H1 (cell line): Measurements from ENCODE around the gene ZNF629. TPM values are rescaled to one million over a fixed set of nuclear protein-coding genes. Genes with fewer than 3 reads are reported as not detected.

Experiments used
- CTCF ChIA-PET: fragments of 300-600 bp; sonication (Branson Sonifier 250); formaldehyde crosslinking; loops from one replicate; lab custom pipeline; 2021; ENCODE audit not compliant: partially characterized antibody; lab: Charles Lee
- POLR2A ChIA-PET: fragments of 300-600 bp; sonication (Branson Sonifier 250); formaldehyde crosslinking; loops from one replicate; lab custom pipeline; 2021; ENCODE audit warnings: inconsistent platforms; ENCODE audit not compliant: partially characterized antibody; lab: Charles Lee
- DNase-seq, 2 experiments: peaks; one replicate each; pipeline versions ENCODE4 v3.0.0 to v3.0.0-alpha.2; 2010 to 2022; ENCODE audit warnings: low spot score in 2 of 2, low read depth in 1 of 2, mixed read lengths in 1 of 2
- FAIRE-seq: peaks from 2 replicates; lab custom pipeline; 2011; peaks lifted over from hg19 to GRCh38; lab: Jason Lieb, UNC
- H2AFZ ChIP-seq: 2 replicates; pipeline ENCODE4 v1.8.1; 2012; ENCODE audit warnings: low read length, inconsistent platforms
- H2AK5ac ChIP-seq: 2 replicates; pipeline ENCODE4 v1.6.1; 2013; ENCODE audit warnings: low read depth, low read length
- H2BK120ac ChIP-seq: replicated peaks from 2 replicates; pipeline ENCODE3; 2013; ENCODE audit warnings: low read depth, low read length, inconsistent platforms
- H2BK12ac ChIP-seq: 2 replicates; pipeline ENCODE4 v1.6.1; 2013; ENCODE audit warnings: low read depth, low read length
- H2BK15ac ChIP-seq: 2 replicates; pipeline ENCODE4 v1.6.1; 2013; ENCODE audit warnings: low read length
- H2BK20ac ChIP-seq: 2 replicates; pipeline ENCODE4 v1.6.1; 2013; ENCODE audit warnings: low read length
- H2BK5ac ChIP-seq: 2 replicates; pipeline ENCODE4 v1.6.1; 2013; ENCODE audit warnings: low read depth, low read length
- H3K14ac ChIP-seq: 2 replicates; pipeline ENCODE4 v1.6.1; 2013; ENCODE audit warnings: inconsistent platforms; ENCODE audit not compliant: insufficient read length
- H3K18ac ChIP-seq: 2 replicates; pipeline ENCODE4 v1.6.1; 2013; ENCODE audit warnings: low read length; ENCODE audit errors: extremely low read depth
- H3K23ac ChIP-seq: 2 replicates; pipeline ENCODE4 v1.6.1; 2013; ENCODE audit warnings: inconsistent platforms; ENCODE audit not compliant: insufficient read length
- H3K23me2 ChIP-seq: 2 replicates; pipeline ENCODE4 v1.6.1; 2013; ENCODE audit warnings: low read depth, low read length
- H3K27ac ChIP-seq: 2 replicates; pipeline ENCODE4 v1.6.1; 2011; ENCODE audit warnings: low read depth, low read length, inconsistent platforms
- H3K27me3 ChIP-seq, 4 experiments: replicated peaks in 1 of 4; 1 replicate in 1 of 4; 2 replicates in 3 of 4; pipeline versions ENCODE4 v1.6.1 to v1.8.1; 2011 to 2013; ENCODE audit warnings: low read length in 3 of 4, mild to moderate bottlenecking in 3 of 4, inconsistent platforms in 2 of 4, mixed read lengths in 2 of 4, moderate library complexity in 1 of 4; ENCODE audit not compliant: control insufficient read depth in 3 of 4, insufficient read depth in 3 of 4; ENCODE audit errors: extremely low read depth in 1 of 4
- H3K36me3 ChIP-seq, 4 experiments: 2 replicates each; pipeline versions ENCODE4 v1.6.1 to v1.8.1; 2011 to 2013; ENCODE audit warnings: mild to moderate bottlenecking in 4 of 4, low read length in 3 of 4, moderate library complexity in 2 of 4, control low read depth in 1 of 4, inconsistent platforms in 1 of 4; ENCODE audit not compliant: insufficient read depth in 4 of 4, control insufficient read depth in 2 of 4
- H3K4ac ChIP-seq: replicated peaks from 2 replicates; pipeline ENCODE3; 2013; ENCODE audit warnings: low read length, low read depth, mixed read lengths, inconsistent platforms; ENCODE audit not compliant: insufficient read length
- H3K4me1 ChIP-seq, 4 experiments: replicated peaks in 1 of 4; 1 replicate in 1 of 4; 2 replicates in 3 of 4; pipeline versions ENCODE4 v1.6.1 to v1.8.1; 2011 to 2013; ENCODE audit warnings: low read length in 3 of 4, inconsistent platforms in 2 of 4, mixed read lengths in 1 of 4; ENCODE audit not compliant: insufficient read depth in 4 of 4, control insufficient read depth in 3 of 4
- H3K4me2 ChIP-seq, 2 experiments: 2 replicates each; pipeline versions ENCODE4 v1.6.1 to v1.8.1; 2011 to 2013; ENCODE audit warnings: low read depth in 2 of 2, low read length in 2 of 2, control low read depth in 1 of 2, inconsistent platforms in 1 of 2, mild to moderate bottlenecking in 1 of 2; ENCODE audit not compliant: insufficient read depth in 1 of 2
- H3K4me3 ChIP-seq, 4 experiments: fragments of 200-600, 300-600 bp in 1 of 4; sonication (generic), shearing (Covaris generic), sonication (Bioruptor Twin) in 1 of 4; 2 replicates each; pipeline versions ENCODE4 v1.5.1 to v1.8.1; 2011 to 2016; ENCODE audit warnings: low read length in 4 of 4, low read depth in 3 of 4, control low read depth in 2 of 4, inconsistent platforms in 2 of 4, mild to moderate bottlenecking in 2 of 4, mixed read lengths in 1 of 4, moderate library complexity in 1 of 4; ENCODE audit not compliant: insufficient read depth in 2 of 4; ENCODE audit errors: extremely low read depth in 1 of 4
- H3K56ac ChIP-seq: replicated peaks from 2 replicates; pipeline ENCODE3; 2013; ENCODE audit warnings: low read depth, mild to moderate bottlenecking, mixed read lengths, low read length, inconsistent platforms; ENCODE audit not compliant: insufficient read length
- H3K79me1 ChIP-seq: 2 replicates; pipeline ENCODE4 v1.6.1; 2013; ENCODE audit warnings: low read depth, low read length, control low read depth
- H3K79me2 ChIP-seq, 2 experiments: 2 replicates each; pipeline versions ENCODE4 v1.6.1 to v1.8.1; 2012 to 2013; ENCODE audit warnings: low read length in 2 of 2, mild to moderate bottlenecking in 2 of 2, inconsistent platforms in 1 of 2; ENCODE audit not compliant: insufficient read depth in 2 of 2, control insufficient read depth in 1 of 2
- H3K9ac ChIP-seq, 4 experiments: replicated peaks in 1 of 4; 1 replicate in 1 of 4; 2 replicates in 3 of 4; pipeline versions ENCODE4 v1.6.1 to v1.8.1; 2011 to 2013; ENCODE audit warnings: low read depth in 3 of 4, low read length in 3 of 4, control low read depth in 2 of 4, mild to moderate bottlenecking in 2 of 4, moderate library complexity in 2 of 4, inconsistent platforms in 1 of 4; ENCODE audit errors: extremely low read depth in 1 of 4
- H3K9me3 ChIP-seq, 2 experiments: 2 replicates each; pipeline versions ENCODE4 v1.6.1 to v1.8.1; 2012 to 2013; ENCODE audit warnings: mild to moderate bottlenecking in 2 of 2, moderate library complexity in 2 of 2, control low read depth in 1 of 2, inconsistent platforms in 1 of 2, low read depth in 1 of 2, low read length in 1 of 2, mixed read lengths in 1 of 2; ENCODE audit not compliant: insufficient read depth in 2 of 2
- H4K20me1 ChIP-seq, 2 experiments: replicated peaks in 1 of 2; 2 replicates each; pipeline versions ENCODE3 to v1.8.1; 2011 to 2013; ENCODE audit warnings: inconsistent platforms in 2 of 2, low read length in 2 of 2, mild to moderate bottlenecking in 1 of 2; ENCODE audit not compliant: insufficient read depth in 2 of 2, control insufficient read depth in 1 of 2
- H4K5ac ChIP-seq: 2 replicates; pipeline ENCODE4 v1.6.1; 2013; ENCODE audit warnings: low read length, low read depth, mixed read lengths, inconsistent platforms; ENCODE audit not compliant: insufficient read length
- H4K8ac ChIP-seq: 2 replicates; pipeline ENCODE4 v1.8.0; 2013; ENCODE audit warnings: mild to moderate bottlenecking, moderate library complexity, low read length, inconsistent platforms; ENCODE audit not compliant: insufficient read depth; ENCODE audit errors: extremely low read depth
- H4K91ac ChIP-seq: replicated peaks from 2 replicates; pipeline ENCODE3; 2013; ENCODE audit warnings: low read length, mixed read lengths, inconsistent platforms; ENCODE audit not compliant: insufficient read length
- CTCF ChIP-seq, 3 experiments: IDR thresholded peaks; 1 replicate in 2 of 3; 2 replicates in 1 of 3; pipeline versions ENCODE4 v1.5.1 to v1.6.1; 2011; ENCODE audit warnings: low read length in 3 of 3, mild to moderate bottlenecking in 3 of 3, inconsistent platforms in 2 of 3, low read depth in 1 of 3, moderate library complexity in 1 of 3; ENCODE audit not compliant: insufficient read depth in 1 of 3; ENCODE audit errors: control extremely low read depth in 1 of 3
- HDAC6 ChIP-seq: IDR thresholded peaks from one replicate; pipeline ENCODE4 v1.7.1; 2012; ENCODE audit warnings: low read depth, mild to moderate bottlenecking, inconsistent platforms, low read length, moderate library complexity
- RAD21 ChIP-seq, 2 experiments: IDR thresholded peaks in 1 of 2; conservative IDR thresholded peaks in 1 of 2; 2 replicates each; pipeline ENCODE4 v1.6.1; 2011; ENCODE audit warnings: low read depth in 2 of 2, low read length in 2 of 2, improper control_type of control experiment in 1 of 2, inconsistent platforms in 1 of 2, mild to moderate bottlenecking in 1 of 2, moderate library complexity in 1 of 2
- TEAD4 ChIP-seq: IDR thresholded peaks from 2 replicates; pipeline ENCODE4 v1.6.1; 2012; ENCODE audit warnings: low read depth, low read length, inconsistent platforms, mixed read lengths
- WGBS, 2 experiments: shearing (Covaris generic) in 1 of 2; methylation state at CpG; one replicate each; pipeline versions ENCODE4 v1.1.6 to v1.1.7; 2013 to 2015; ENCODE audit warnings: low lambda C conversion rate in 2 of 2, mixed read lengths in 2 of 2, inconsistent platforms in 1 of 2, low coverage in 1 of 2, missing lambda C conversion rate in 1 of 2; ENCODE audit not compliant: insufficient replicate concordance in 2 of 2, insufficient coverage in 1 of 2, insufficient read length in 1 of 2; ENCODE audit errors: extremely low coverage in 1 of 2, missing lambda C conversion rate in 1 of 2; 5-methylcytosine and 5-hydroxymethylcytosine counted together
- polyA plus RNA-seq, 7 experiments: library from polyadenylated mRNA; depleted of rRNA in 3 of 7; stranded (reverse) in 5 of 7; unstranded in 2 of 7; fragments of >200 nt in 5 of 7; fragments of 200-250 nt in 2 of 7; gene quantifications; 1 replicate in 5 of 7; 2 replicates in 1 of 7; 4 replicates in 1 of 7; pipeline versions ENCODE4 v1.2.1 to v1.2.3, GENCODE V29; 2011 to 2013; ENCODE audit warnings: missing spikeins in 2 of 7, mixed read lengths in 2 of 7
- total RNA-seq: library from RNA; stranded (reverse); fragmentation: NEBNext Ultra II Directional; extraction: Animal tissue kit (Norgen Biotek cat#: 25700); gene quantifications from 2 replicates; pipeline ENCODE4 v1.2.1, GENCODE V29; 2021

The ZNF629 gene
- total and polyA plus RNA-seq, 2 of the 8 experiments (the other 6 are each of a cell fraction or from before 2014, with no cell fraction given), result 11.0 to 19.5 TPM

GRCh38 chr16:30797670-30798309 is 10.8 kb upstream of the ZNF629 start:
- H3K9me3 ChIP-seq, result no peaks in the 10 kb centered on the region
- no peaks in the 10 kb centered on the region for H3K79me2 ChIP-seq
- no peak overlapping the region for H2AK5ac ChIP-seq
- H2BK5ac ChIP-seq, result no peak overlapping the region
- no peak overlapping the region for H4K91ac ChIP-seq
- WGBS, 2 experiments, result 81% methylated on average over 8 of the region's 8 CpGs; no CpG with 5 or more reads in 1 of the 2 experiments
- DNase-seq (no peak), FAIRE-seq (no peak)
- no peak overlapping the region for H3K4me2 ChIP-seq
- peaks cover 0 to 4% (median under 1%) of the 10 kb centered on the region in 4 experiments; a peak in 5 of 7 replicates for H3K27me3 ChIP-seq
- no peak overlapping the region for H3K27ac ChIP-seq
- H3K14ac ChIP-seq, result no peak overlapping the region
- H3K56ac ChIP-seq, result no peak overlapping the region
- no peaks in the 10 kb centered on the region for H3K36me3 ChIP-seq
- H3K23me2 ChIP-seq, result no peaks in the 10 kb centered on the region
- CTCF ChIA-PET, result interaction anchor here (0.6 to 1.7 kb wide), 12 partner anchors 8 to 981 kb away, joined by 3 to 5 read pairs (median 3); no protein-coding TSS in a partner anchor
- H2BK20ac ChIP-seq, result no peak overlapping the region
- no peak overlapping the region for H2BK15ac ChIP-seq
- H4K5ac ChIP-seq, result no peak overlapping the region
- H3K23ac ChIP-seq, result no peak overlapping the region
- no peaks in the 10 kb centered on the region for H3K4me1 ChIP-seq
- H2BK12ac ChIP-seq, result no peak overlapping the region
- no peak overlapping the region for H3K18ac ChIP-seq
- no peak overlapping the region for H2AFZ ChIP-seq
- H3K4me3 ChIP-seq, result no peak overlapping the region
- no peak overlapping the region for H3K9ac ChIP-seq
- H4K8ac ChIP-seq, result no peak overlapping the region
- H2BK120ac ChIP-seq, result no peak overlapping the region
- H4K20me1 ChIP-seq, result no peaks in the 10 kb centered on the region
- H3K79me1 ChIP-seq, result no peaks in the 10 kb centered on the region
- TF ChIP-seq CTCF (IDR thresholded peaks at IDR 0.05; ENCODE audit: control extremely low read depth in 1 of 3, insufficient read depth in 1 of 3, low read depth in 1 of 3, low read length in 3 of 3), result peak in 2 of 3 experiments; percentile 26 to 54; a peak in 2 of 4 replicates
- TF ChIP-seq TEAD4, result no peak
- TF ChIP-seq RAD21 (IDR thresholded peaks at IDR 0.05 in 1 of 2, conservative IDR thresholded peaks at IDR 0.05 in 1 of 2; ENCODE audit: low read depth in 2 of 2, low read length in 2 of 2), result peak in 1 of 2 experiments; percentile 29; a peak in 1 of 4 replicates
- no peak for TF ChIP-seq HDAC6
- no peak overlapping the region for H3K4ac ChIP-seq
- POLR2A ChIA-PET, result interaction anchor here (0.8 to 2.2 kb wide), 6 partner anchors 8 to 20 kb away, joined by 3 to 9 read pairs (median 4); partner anchors contain the start of gene ZNF629
